Prostate gland (tissue), 2 donors: ENCODE data around the gene PPWD1. TPM values are rescaled to one million over a fixed set of nuclear protein-coding genes. Genes with fewer than 3 reads are reported as not detected.

Experiments
- DNase-seq: peaks from one replicate; pipeline ENCODE4 v3.0.0-alpha.2; 2019; ENCODE audit warnings: low spot score
- H3K27ac ChIP-seq, 2 donors: fragments of 200-600 bp; sonication (generic); 2 replicates each; pipeline ENCODE4 v1.5.1; 2017 to 2019
- H3K27me3 ChIP-seq: fragments of 200-600 bp; sonication (generic); replicated peaks from 2 replicates; pipeline ENCODE4 v1.5.1; 2019; ENCODE audit not compliant: insufficient read depth
- H3K36me3 ChIP-seq, 2 donors: fragments of 200-600 bp; sonication (generic); 1 replicate in 1 of 2; 2 replicates in 1 of 2; pipeline versions ENCODE4 v1.5.1 to v1.8.1; 2017 to 2019
- H3K4me1 ChIP-seq: fragments of 200-600 bp; sonication (generic); replicated peaks from 2 replicates; pipeline ENCODE4 v1.5.1; 2019
- H3K4me3 ChIP-seq, 2 donors: fragments of 200-600 bp; sonication (generic); 2 replicates each; pipeline ENCODE4 v1.5.1; 2017 to 2019
- H3K9me3 ChIP-seq: fragments of 200-600 bp; sonication (generic); 2 replicates; pipeline ENCODE4 v1.5.1; 2017
- CTCF ChIP-seq, 4 experiments: fragments of 200-600 bp in 2 of 4; fragments of 450-650 bp in 2 of 4; sonication (generic) in 2 of 4; IDR thresholded peaks; 1 replicate in 3 of 4; 2 replicates in 1 of 4; pipeline ENCODE4 v1.5.1; 2016 to 2019; ENCODE audit warnings: antibody characterized with exemption in 4 of 4, mild to moderate bottlenecking in 2 of 4, moderate library complexity in 2 of 4
- POLR2A ChIP-seq: fragments of 450-650 bp; IDR thresholded peaks from one replicate; pipeline ENCODE4 v1.6.1; 2016; ENCODE audit warnings: antibody characterized with exemption, mild to moderate bottlenecking
- POLR2AphosphoS5 ChIP-seq: sonication (generic); formaldehyde crosslinking; IDR thresholded peaks from one replicate; pipeline ENCODE4 v1.6.1; 2017; ENCODE audit warnings: antibody characterized with exemption
- WGBS: methylation state at CpG from one replicate; pipeline ENCODE4 v1.1.5; 2018; 5-methylcytosine and 5-hydroxymethylcytosine counted together
- intact Hi-C: fragments of 100-400 bp; cut with DNase I; formaldehyde crosslinking; loops from one replicate; pipeline ENCODE4 v1.14.2; 2022
- small RNA-seq, 2 donors: library from RNA; depleted of rRNA; stranded (forward); fragments of <200 nt; gene quantifications; one replicate each; pipeline ENCODE3, GENCODE V24; 2016
- total RNA-seq, 2 donors: library from RNA; depleted of rRNA; stranded (reverse); fragments of >200 nt; gene quantifications; one replicate each; pipeline ENCODE4 v1.1.0, GENCODE V29; 2016

Gene PPWD1
- total RNA-seq, 2 donors from 2014 or later = 38.4 to 48.5 TPM

GRCh38 chr5:65624571-65625555, 61.8 kb downstream of the PPWD1 start, which contains the start of the genes SHLD3 and TRAPPC13:
Gene SHLD3, plus strand, starts transcription at chr5:65625027. Its CDS starts 4,561 bp downstream, at chr5:65629588.
Gene TRAPPC13, plus strand, starts transcription at chr5:65625027. Its CDS starts 34 bp downstream, at chr5:65625061.
- intact Hi-C loops = loop anchor here (5.0 to 10.0 kb wide), 3 partner anchors 97 to 520 kb away; partner anchors contain the start of genes ERBIN, NLN, SGTB and SREK1
- Histone ChIP-seq H3K36me3 (no peaks in the 10 kb centered on the region), H3K4me3 (peak within 1 kb of the TSS; percentile 76 to 81), H3K27ac (peak within 1 kb of the TSS; percentile 84 to 85), H3K9me3 (no peaks in the 10 kb centered on the region), H3K4me1 (no peaks in the 10 kb centered on the region), H3K27me3 (no peaks in the 10 kb centered on the region)
- TF ChIP-seq POLR2A (no peak), CTCF (IDR thresholded peaks at IDR 0.05) (peak in 2 of 4 experiments; percentile 12 to 18), POLR2AphosphoS5 (peak; percentile 60)
- DNase-seq = peak; percentile 81
- WGBS = under 1% methylated on average over 36 of the region's 36 CpGs

- 50% methylated on average over 6 of the region's 6 CpGs for WGBS
- no peaks in the 10 kb centered on the region for H3K4me1 ChIP-seq
- peak overlapping the region; percentile 84 to 85 for H3K27ac ChIP-seq
- peak overlapping the region; percentile 76 to 81 for H3K4me3 ChIP-seq
- intact Hi-C loops = loop anchor here (10.0 kb wide), 2 partner anchors 299 to 519 kb away; partner anchors contain the start of genes ERBIN and SREK1
- no peak for DNase-seq
- no peak for TF ChIP-seq POLR2A
- TF ChIP-seq CTCF (IDR thresholded peaks at IDR 0.05) = no peak
- TF ChIP-seq POLR2AphosphoS5 = no peak
- no peaks in the 10 kb centered on the region for H3K36me3 ChIP-seq
- no peaks in the 10 kb centered on the region for H3K27me3 ChIP-seq
- H3K9me3 ChIP-seq = no peaks in the 10 kb centered on the region
Measured at GRCh38 chr5:65625743-65626142, 62.6 kb downstream of the PPWD1 start.

GRCh38 chr5:65630981-65631380, 67.9 kb downstream of the PPWD1 start:
- intact Hi-C loops = no loop called here
- no peak for DNase-seq
- TF ChIP-seq CTCF (IDR thresholded peaks at IDR 0.05) = no peak
- no peak for TF ChIP-seq POLR2AphosphoS5
- no peak for TF ChIP-seq POLR2A
- H3K27me3 ChIP-seq = no peaks in the 10 kb centered on the region
- H3K36me3 ChIP-seq = no peaks in the 10 kb centered on the region
- H3K4me1 ChIP-seq = no peaks in the 10 kb centered on the region
- no peak overlapping the region for H3K27ac ChIP-seq
- H3K9me3 ChIP-seq = no peaks in the 10 kb centered on the region
- no peak overlapping the region for H3K4me3 ChIP-seq

Small RNA genes lying within 50 kb of the gene (small RNA-seq; reads per million reads assigned to genes)
- 0 reads per million in 2 donors for gene RNU6-540P

Other genes with a start within 250 kb of the PPWD1 start
- 10 to 100 TPM in 1 of 2 donors, under 1 TPM in 1; 0.91 to 20.7 TPM for gene ADAMTS6, start 81.4 kb upstream of the PPWD1 start, total RNA-seq
- gene CENPK, start 128 bp upstream of the PPWD1 start, total RNA-seq = 1 to 10 TPM; 2.1 to 4.9 TPM
- gene TRIM23, start 61.0 kb downstream of the PPWD1 start, total RNA-seq = 10 to 100 TPM; 12.6 to 19.3 TPM
- gene SHLD3, start 61.7 kb downstream of the PPWD1 start, total RNA-seq = 1 to 10 TPM; 2.1 to 5.6 TPM
- 10 to 100 TPM; 19.3 to 27.7 TPM for gene TRAPPC13, start 61.7 kb downstream of the PPWD1 start, total RNA-seq
- 1 to 10 TPM; 4.9 to 6.1 TPM for gene SGTB, start 158.8 kb downstream of the PPWD1 start, total RNA-seq
- gene NLN, start 158.9 kb downstream of the PPWD1 start, total RNA-seq = 10 to 100 TPM; 10.0 to 10.8 TPM